Activated B cell treated with CpG ODN at 0.5 μM for 24 hours (primary cell): ENCODE data around the gene LILRB4. TPM values are rescaled to one million over a fixed set of nuclear protein-coding genes. Genes with fewer than 3 reads are reported as not detected.
"Not testable (repeated sequence)": the region's sequence is repeated elsewhere in the genome, so short reads cannot be mapped to it uniquely, and the experiment has no call there.

Experiments
- ATAC-seq: fragments of 200-7000 bp; cut with Tn5 transposase; one replicate; pipeline ENCODE4 v1.10.0; 2021; ENCODE audit warnings: low read depth, mild to moderate bottlenecking, moderate library complexity
- CTCF ChIA-PET: fragments of 350-600 bp; sonication (Branson Sonifier 250); formaldehyde crosslinking; loops from one replicate; lab custom pipeline; 2021; ENCODE audit warnings: antibody characterized with exemption; lab: Charles Lee
- POLR2A ChIA-PET: fragments of 350-600 bp; sonication (Branson Sonifier 250); formaldehyde crosslinking; loops from one replicate; lab custom pipeline; 2021; ENCODE audit warnings: antibody characterized with exemption; lab: Charles Lee
- DNase-seq: peaks from one replicate; pipeline ENCODE4 v3.0.0; 2022
- H3K27ac Mint-ChIP-seq: one replicate; pipeline ENCODE4 v1.8.0; 2020; ENCODE audit warnings: mixed read lengths
- H3K27me3 Mint-ChIP-seq: one replicate; pipeline ENCODE4 v1.8.0; 2021; ENCODE audit warnings: mixed read lengths
- H3K36me3 Mint-ChIP-seq: one replicate; pipeline ENCODE4 v1.8.0; 2021; ENCODE audit warnings: low read depth, mixed read lengths
- H3K4me1 Mint-ChIP-seq: one replicate; pipeline ENCODE4 v1.8.0; 2021; ENCODE audit warnings: mixed read lengths
- H3K4me3 Mint-ChIP-seq: one replicate; pipeline ENCODE4 v1.8.0; 2020; ENCODE audit warnings: mild to moderate bottlenecking, mixed read lengths
- H3K9me3 Mint-ChIP-seq: one replicate; pipeline ENCODE4 v1.8.0; 2020; ENCODE audit warnings: mixed read lengths
- CTCF ChIP-seq: fragments of 200-600 bp; IDR thresholded peaks from one replicate; pipeline ENCODE4 v1.8.0; 2022; ENCODE audit warnings: antibody characterized with exemption, mild to moderate bottlenecking
- intact Hi-C: fragments of 100-400 bp; cut with micrococcal nuclease; formaldehyde crosslinking; loops from one replicate; pipeline ENCODE4 v1.15.1; 2024
- total RNA-seq: library from RNA; stranded (reverse); gene quantifications from 2 replicates; pipeline ENCODE4 v1.2.3, GENCODE V29; 2022

Gene LILRB4
- total RNA-seq, 1 donor from 2014 or later: 1.4 TPM

- POLR2A ChIA-PET: no interaction called here
- no peak overlapping the region for H3K4me3 Mint-ChIP-seq
Observed at GRCh38 chr19:54670576-54671357, 8.0 kb downstream of the LILRB4 start.

DNA sequence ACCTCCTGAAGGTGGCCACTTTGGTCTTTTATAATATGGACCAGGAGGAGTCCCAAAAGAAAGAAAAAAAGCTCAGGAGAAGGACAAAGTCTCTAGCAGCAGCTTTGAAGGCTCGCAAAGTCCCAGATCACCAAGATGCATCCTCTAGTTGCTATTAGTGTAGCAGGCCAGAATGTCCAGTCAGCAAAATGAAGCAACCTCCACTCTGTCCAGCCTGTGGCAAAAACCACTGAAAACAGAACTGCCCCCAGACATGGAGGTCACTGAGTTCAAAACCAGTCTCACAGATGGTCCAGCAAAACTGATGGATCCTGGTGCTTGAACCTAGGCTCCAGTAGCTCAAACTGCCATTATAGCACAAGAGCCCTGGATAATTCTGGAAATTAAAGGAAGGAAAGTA is 10.4 kb downstream of the LILRB4 start:
- CTCF ChIA-PET: interaction anchor here (1.1 to 10.2 kb wide), 8 partner anchors 9 to 195 kb away, joined by 3 to 114 read pairs (median 11); no protein-coding TSS in a partner anchor
- Mint-ChIP-seq H3K4me1 (no peaks in the 10 kb centered on the region), H3K4me3 (no peak overlapping the region), H3K27me3 (peaks cover 15% of the 10 kb centered on the region), H3K36me3 (no peaks in the 10 kb centered on the region), H3K9me3 (peaks cover 14% of the 10 kb centered on the region), H3K27ac (no peak overlapping the region)
- DNase-seq: no peak
- TF ChIP-seq CTCF: no peak
- ATAC-seq: no peak
- POLR2A ChIA-PET: interaction anchor here (0.6 kb wide), 1 partner anchor 236 kb away, joined by 6 read pairs; no protein-coding TSS in a partner anchor
- intact Hi-C loops: no loop called here

More at GRCh38 chr19:54670576-54671357, 8.0 kb downstream of the LILRB4 start:
- TF ChIP-seq CTCF: no peak
- Mint-ChIP-seq H3K27me3 (peaks cover 13% of the 10 kb centered on the region), H3K36me3 (no peaks in the 10 kb centered on the region), H3K27ac (no peak overlapping the region), H3K4me1 (no peaks in the 10 kb centered on the region), H3K9me3 (peaks cover 19% of the 10 kb centered on the region)
- DNase-seq (no peak), ATAC-seq (no peak)
- CTCF ChIA-PET: interaction anchor here (3.0 to 10.2 kb wide), 2 partner anchors 17 kb away, joined by 12 to 114 read pairs; no protein-coding TSS in a partner anchor
- intact Hi-C loops: no loop called here

- DNase-seq: no peak
Observed at GRCh38 chr19:54674021-54674617, 11.3 kb downstream of the LILRB4 start.

DNA sequence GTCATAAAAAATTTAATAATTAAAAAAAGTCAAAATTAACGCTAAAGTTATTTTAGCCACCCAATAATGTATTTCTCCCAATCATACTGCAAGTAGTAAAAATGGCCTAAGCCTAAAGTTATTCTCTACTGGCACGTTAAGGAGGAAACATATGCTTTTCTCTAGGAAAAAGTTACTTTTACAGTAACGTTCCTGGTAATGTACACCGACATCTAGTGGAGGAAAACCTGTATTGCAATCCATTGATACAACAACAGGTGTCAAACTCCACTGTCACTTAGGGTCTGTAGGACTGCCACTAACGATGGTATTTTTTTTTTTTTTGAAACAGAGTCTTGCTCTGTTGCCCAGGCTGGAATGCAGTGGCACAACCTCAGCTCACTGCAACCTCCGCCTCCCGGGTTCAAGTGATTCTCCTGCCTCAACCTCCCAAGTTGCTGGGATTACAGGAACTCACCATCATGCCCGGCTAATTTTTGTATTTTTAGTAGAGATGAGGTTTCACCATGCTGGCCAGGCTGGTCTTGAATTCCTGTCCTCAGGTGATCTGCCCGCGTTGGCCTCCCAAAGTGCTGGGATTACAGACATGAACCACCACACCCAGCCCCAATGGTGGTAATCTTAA is 13.5 kb downstream of the LILRB4 start:
- H3K36me3 Mint-ChIP-seq, H3K4me3 Mint-ChIP-seq, POLR2A ChIA-PET, H3K27ac Mint-ChIP-seq, H3K27me3 Mint-ChIP-seq, H3K9me3 Mint-ChIP-seq, H3K4me1 Mint-ChIP-seq, DNase-seq: not testable (repeated sequence)
- CTCF ChIA-PET: interaction anchor here (1.0 to 10.2 kb wide), 8 partner anchors 23 to 199 kb away, joined by 3 to 114 read pairs (median 10); no protein-coding TSS in a partner anchor
- ATAC-seq: peak; percentile 54
- peak; percentile 58 for TF ChIP-seq CTCF
- intact Hi-C loops: loop anchor here (1.0 kb wide), 2 partner anchors 23 to 195 kb away; no protein-coding TSS in a partner anchor

More at GRCh38 chr19:54674021-54674617, 11.3 kb downstream of the LILRB4 start:
- Mint-ChIP-seq H3K4me1 (no peaks in the 10 kb centered on the region), H3K9me3 (peaks cover 6% of the 10 kb centered on the region), H3K4me3 (no peak overlapping the region), H3K36me3 (no peaks in the 10 kb centered on the region), H3K27ac (no peak overlapping the region), H3K27me3 (peaks cover 15% of the 10 kb centered on the region)
- intact Hi-C loops: no loop called here
- ATAC-seq: no peak
- ChIA-PET POLR2A (interaction anchor here (0.7 kb wide), 1 partner anchor 210 kb away, joined by 4 read pairs; the partner anchor contains the start of gene LENG9), CTCF (interaction anchor here (0.7 to 10.2 kb wide), 11 partner anchors 8 to 196 kb away, joined by 3 to 114 read pairs (median 7); no protein-coding TSS in a partner anchor)
- TF ChIP-seq CTCF: no peak
